Fibroblast of lung (primary cell): ENCODE results near the gene USO1. TPM values are rescaled to one million over a fixed set of nuclear protein-coding genes. Genes with fewer than 3 reads are reported as not detected.
"Not testable (repeated sequence)": the region's sequence is repeated elsewhere in the genome, so short reads cannot be mapped to it uniquely, and the experiment has no call there.

ENCODE experiments used
- DNase-seq, 2 donors: peaks; one replicate each; pipeline versions ENCODE4 v3.0.0 to v3.0.0-alpha.2; 2010; ENCODE audit warnings: low read depth in 2 of 2
- H2AFZ ChIP-seq: 2 replicates; pipeline ENCODE4 v1.5.1; 2012; ENCODE audit warnings: low read length, control low read depth, inconsistent platforms
- H3K27ac ChIP-seq: 2 replicates; pipeline ENCODE4 v1.5.1; 2011; ENCODE audit warnings: low read length, control low read depth; ENCODE audit not compliant: insufficient read depth
- H3K27me3 ChIP-seq: 2 replicates; pipeline ENCODE4 v1.5.1; 2011; ENCODE audit warnings: mild to moderate bottlenecking, low read length; ENCODE audit not compliant: control insufficient read depth, insufficient read depth
- H3K36me3 ChIP-seq: 2 replicates; pipeline ENCODE4 v1.5.1; 2011; ENCODE audit warnings: low read length; ENCODE audit not compliant: control insufficient read depth, insufficient read depth
- H3K4me1 ChIP-seq: 2 replicates; pipeline ENCODE4 v1.5.1; 2011; ENCODE audit warnings: low read length; ENCODE audit not compliant: control insufficient read depth, insufficient read depth; ENCODE audit errors: extremely low read depth
- H3K4me2 ChIP-seq: 2 replicates; pipeline ENCODE4 v1.5.1; 2011; ENCODE audit warnings: low read length, control low read depth; ENCODE audit not compliant: insufficient read depth; ENCODE audit errors: extremely low read depth
- H3K4me3 ChIP-seq, 4 experiments: fragments of 200-600 bp in 1 of 4; sonication (generic) in 1 of 4; replicated peaks in 1 of 4; 2 replicates each; pipeline ENCODE4 v1.5.1; 2011 to 2016; ENCODE audit warnings: low read length in 4 of 4, low read depth in 3 of 4, mild to moderate bottlenecking in 3 of 4, control low read depth in 2 of 4, inconsistent platforms in 1 of 4, mixed read lengths in 1 of 4; ENCODE audit not compliant: insufficient read depth in 1 of 4; ENCODE audit errors: control extremely low read depth in 1 of 4
- H3K79me2 ChIP-seq: 2 replicates; pipeline ENCODE4 v1.5.1; 2012; ENCODE audit warnings: mild to moderate bottlenecking, low read length, inconsistent platforms; ENCODE audit not compliant: control insufficient read depth, insufficient read depth
- H3K9ac ChIP-seq: 2 replicates; pipeline ENCODE4 v1.5.1; 2011; ENCODE audit warnings: mild to moderate bottlenecking, low read length, control low read depth; ENCODE audit not compliant: insufficient read depth
- H3K9me3 ChIP-seq: 2 replicates; pipeline ENCODE4 v1.5.1; 2012; ENCODE audit warnings: low read depth, low read length; ENCODE audit not compliant: control insufficient read depth, insufficient read depth
- H4K20me1 ChIP-seq: 2 replicates; pipeline ENCODE4 v1.5.1; 2011; ENCODE audit warnings: low read length; ENCODE audit not compliant: control insufficient read depth, insufficient read depth; ENCODE audit errors: extremely low read depth
- EZH2 ChIP-seq: IDR thresholded peaks from 2 replicates; pipeline ENCODE4 v1.5.1; 2012; ENCODE audit warnings: low read length, control low read depth, mild to moderate bottlenecking; ENCODE audit errors: missing control alignments
- polyA plus RNA-seq, 2 donors: library from polyadenylated mRNA; depleted of rRNA in 1 of 2; stranded (reverse) in 1 of 2; unstranded in 1 of 2; fragments of >200 nt; gene quantifications; 2 replicates each; pipeline ENCODE4 v1.2.1, GENCODE V29; 2011 to 2012; ENCODE audit warnings: missing spikeins in 1 of 2
- total RNA-seq: library from RNA; depleted of rRNA; stranded (reverse); fragments of >200 nt; gene quantifications from 2 replicates; pipeline ENCODE4 v1.2.1, GENCODE V29; 2014
- TF ChIP-seq, protein P1 (sequence below), 2 donors: IDR thresholded peaks in 1 of 2; conservative IDR thresholded peaks in 1 of 2; 1 replicate in 1 of 2; 2 replicates in 1 of 2; pipeline ENCODE4 v1.5.1; 2011 to 2012; ENCODE audit warnings: low read length in 2 of 2, control low read depth in 1 of 2, inconsistent platforms in 1 of 2, low read depth in 1 of 2, mild to moderate bottlenecking in 1 of 2

USO1 gene
- total and polyA plus RNA-seq, 2 donors (not counting 1 experiment from before 2014, with no cell fraction given): 123 to 130 TPM

GRCh38 chr4:75723163-75724065 is 963 bp upstream of the USO1 start:
- H3K27ac ChIP-seq: peak overlapping the region; percentile 71
- peak in 1 of 2 donors; percentile 72 for DNase-seq
- H3K27me3 ChIP-seq: no peaks in the 10 kb centered on the region
- peak overlapping the region; percentile 64 for H2AFZ ChIP-seq
- peaks cover 3% of the 10 kb centered on the region for H3K4me1 ChIP-seq
- peak overlapping the region; percentile 52 to 92 (median 82) for H3K4me3 ChIP-seq
- H3K4me2 ChIP-seq: peak overlapping the region; percentile 78
- TF ChIP-seq EZH2: no peak
- TF ChIP-seq, protein P1, sequence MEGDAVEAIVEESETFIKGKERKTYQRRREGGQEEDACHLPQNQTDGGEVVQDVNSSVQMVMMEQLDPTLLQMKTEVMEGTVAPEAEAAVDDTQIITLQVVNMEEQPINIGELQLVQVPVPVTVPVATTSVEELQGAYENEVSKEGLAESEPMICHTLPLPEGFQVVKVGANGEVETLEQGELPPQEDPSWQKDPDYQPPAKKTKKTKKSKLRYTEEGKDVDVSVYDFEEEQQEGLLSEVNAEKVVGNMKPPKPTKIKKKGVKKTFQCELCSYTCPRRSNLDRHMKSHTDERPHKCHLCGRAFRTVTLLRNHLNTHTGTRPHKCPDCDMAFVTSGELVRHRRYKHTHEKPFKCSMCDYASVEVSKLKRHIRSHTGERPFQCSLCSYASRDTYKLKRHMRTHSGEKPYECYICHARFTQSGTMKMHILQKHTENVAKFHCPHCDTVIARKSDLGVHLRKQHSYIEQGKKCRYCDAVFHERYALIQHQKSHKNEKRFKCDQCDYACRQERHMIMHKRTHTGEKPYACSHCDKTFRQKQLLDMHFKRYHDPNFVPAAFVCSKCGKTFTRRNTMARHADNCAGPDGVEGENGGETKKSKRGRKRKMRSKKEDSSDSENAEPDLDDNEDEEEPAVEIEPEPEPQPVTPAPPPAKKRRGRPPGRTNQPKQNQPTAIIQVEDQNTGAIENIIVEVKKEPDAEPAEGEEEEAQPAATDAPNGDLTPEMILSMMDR (conservative IDR thresholded peaks at IDR 0.05 in 1 of 2, IDR thresholded peaks at IDR 0.05 in 1 of 2; ENCODE audit: low read depth in 1 of 2, low read length in 2 of 2): no peak
- no peaks in the 10 kb centered on the region for H4K20me1 ChIP-seq
- no peak overlapping the region for H3K9ac ChIP-seq
- no peaks in the 10 kb centered on the region for H3K9me3 ChIP-seq
- peaks cover 41% of the 10 kb centered on the region for H3K79me2 ChIP-seq
- no peaks in the 10 kb centered on the region for H3K36me3 ChIP-seq

DNA sequence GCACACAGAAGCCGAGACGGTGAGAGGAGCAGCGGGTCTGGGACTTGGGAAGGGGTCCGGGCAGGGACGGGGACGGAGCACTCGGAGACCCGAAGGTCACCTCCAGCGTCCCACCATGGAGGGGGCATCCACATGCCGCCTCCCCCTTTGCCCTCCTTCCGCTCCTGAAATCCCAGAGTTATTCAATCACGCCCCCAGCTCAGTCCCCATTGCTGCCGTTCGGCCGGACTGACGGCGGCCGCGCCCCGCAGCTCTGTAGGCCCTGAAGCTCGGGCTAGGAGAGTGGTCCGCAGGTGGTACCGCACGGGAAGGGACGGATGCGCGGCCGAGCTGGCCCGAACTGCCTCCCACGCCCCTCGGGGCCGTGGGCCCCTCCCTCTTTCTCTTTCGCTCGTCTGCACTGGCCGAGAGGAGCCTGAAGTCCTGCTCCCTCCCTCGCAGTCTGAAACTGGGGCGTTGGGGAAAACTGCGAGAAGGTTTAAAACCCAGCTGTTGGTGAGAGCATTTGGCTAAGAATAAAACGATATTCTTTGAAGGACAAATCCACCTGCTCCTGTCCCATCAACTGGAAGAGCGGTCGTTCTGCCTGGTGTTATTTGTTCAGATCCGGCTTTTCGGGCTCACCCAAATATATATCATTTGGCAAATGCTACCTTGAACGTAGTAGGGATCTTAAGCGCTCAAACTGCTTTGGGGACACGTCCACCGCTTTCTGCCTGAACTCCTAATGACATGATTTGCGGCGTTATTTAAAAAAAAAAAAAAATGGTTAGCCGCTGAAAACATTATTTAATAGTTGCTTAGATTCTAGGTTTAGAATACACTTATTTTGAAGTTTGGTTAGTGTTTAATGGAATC is 719 bp downstream of the USO1 start:
- no peaks in the 10 kb centered on the region for H4K20me1 ChIP-seq
- peak overlapping the region; percentile 99 for H3K9ac ChIP-seq
- H3K27me3 ChIP-seq: no peaks in the 10 kb centered on the region
- H3K9me3 ChIP-seq: no peaks in the 10 kb centered on the region
- peak overlapping the region; percentile 99 for H3K27ac ChIP-seq
- H3K4me2 ChIP-seq: peak overlapping the region; percentile 82
- peak overlapping the region; percentile 88 to 96 (median 93) for H3K4me3 ChIP-seq
- peaks cover 54% of the 10 kb centered on the region for H3K79me2 ChIP-seq
- no peaks in the 10 kb centered on the region for H3K36me3 ChIP-seq
- no peak for TF ChIP-seq EZH2
- TF ChIP-seq, protein P1 (conservative IDR thresholded peaks at IDR 0.05 in 1 of 2, IDR thresholded peaks at IDR 0.05 in 1 of 2; ENCODE audit: low read depth in 1 of 2, low read length in 2 of 2): no peak
- peak; percentile 72 to 84 for DNase-seq
- H2AFZ ChIP-seq: peak overlapping the region; percentile 43
- H3K4me1 ChIP-seq: peaks cover 5% of the 10 kb centered on the region

- Histone ChIP-seq H3K4me3 (peak overlapping the region; percentile 88 to 96 (median 93)), H3K79me2 (peaks cover 63% of the 10 kb centered on the region), H3K27ac (peak overlapping the region; percentile 99), H3K4me2 (peak overlapping the region; percentile 82)
- not testable (repeated sequence) for H3K9me3 ChIP-seq, H3K27me3 ChIP-seq, H3K4me1 ChIP-seq, DNase-seq, H3K9ac ChIP-seq, H2AFZ ChIP-seq, H3K36me3 ChIP-seq, H4K20me1 ChIP-seq
Measured at GRCh38 chr4:75725942-75726538, 1.7 kb downstream of the USO1 start.
